Measurements from ENCODE around the gene ZC3H13. TPM values are rescaled to one million over a fixed set of nuclear protein-coding genes. Genes with fewer than 3 reads are reported as not detected.

ZC3H13 gene
- polyA plus RNA-seq, 6 donors from 2014 or later, result 20.3 to 42.2 (median 29.0) TPM

DNA sequence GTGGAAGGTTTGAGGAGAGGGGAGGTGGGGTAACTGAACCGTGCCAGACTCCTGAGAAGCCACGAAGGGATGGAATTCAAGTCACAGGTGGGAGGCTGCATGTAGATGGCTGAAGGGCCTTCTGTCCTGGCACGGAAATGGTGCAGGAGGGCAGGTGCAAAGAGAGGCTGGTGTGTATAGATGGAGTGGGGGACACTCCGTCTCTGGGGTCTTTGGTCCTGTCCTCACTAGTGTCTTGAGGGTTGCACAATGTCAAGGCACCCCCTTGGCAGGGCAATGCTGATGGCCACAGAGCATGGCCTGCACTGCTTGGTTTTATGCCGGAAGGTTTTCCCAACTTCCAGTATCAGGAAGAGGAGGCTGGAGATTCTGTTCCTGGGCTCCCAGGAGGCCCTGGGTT lies 118.3 kb downstream of the ZC3H13 start:
- H3K9me3 Mint-ChIP-seq, result peaks cover 0 to 2% (median 0%) of the 10 kb centered on the region in 7 donors
- H3K27me3 Mint-ChIP-seq, result peaks cover 13 to 39% (median 13%) of the 10 kb centered on the region in 3 donors
- DNase-seq (no peak), ATAC-seq (ENCODE audit: low read depth in 2 of 2) (no peak)
- H3K36me3 Mint-ChIP-seq, result no peaks in the 10 kb centered on the region
- no peak overlapping the region for H3K4me3 Mint-ChIP-seq
- no peak overlapping the region for H3K27ac Mint-ChIP-seq
- H3K4me1 Mint-ChIP-seq, result no peaks in the 10 kb centered on the region

DNA sequence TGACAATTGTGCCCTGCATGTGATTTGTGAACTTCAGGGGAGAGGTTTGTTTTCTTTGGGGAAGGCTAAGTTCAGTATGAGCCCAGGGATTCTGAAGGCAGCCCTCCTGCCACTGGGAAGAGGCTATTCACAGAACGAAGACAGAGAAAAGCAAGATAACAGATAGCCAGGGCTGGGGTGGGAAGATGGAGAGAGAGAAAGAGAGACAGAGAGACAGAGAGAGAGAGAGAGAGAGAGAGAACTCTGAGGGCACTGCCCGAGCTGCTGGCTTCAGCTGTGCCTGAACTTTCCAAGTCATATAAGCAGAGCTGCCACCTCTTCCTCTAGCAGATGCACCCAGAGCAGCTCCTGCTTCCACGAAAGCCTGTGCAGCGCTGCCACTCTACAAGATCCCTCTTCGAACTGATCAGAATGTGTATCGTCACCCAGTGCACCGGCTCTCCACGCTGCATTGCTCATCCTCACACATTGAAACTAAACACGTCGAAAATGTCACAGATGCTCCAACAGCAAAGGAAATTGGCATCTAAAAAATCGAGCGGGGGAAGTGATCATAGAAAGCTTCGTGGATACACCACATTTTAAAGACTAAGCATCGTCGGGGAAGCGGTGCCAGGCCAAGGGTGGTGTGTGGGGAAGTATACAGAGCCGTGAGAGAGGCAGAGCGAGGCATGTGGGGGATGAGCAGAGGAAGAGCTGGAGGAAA lies 119.2 kb downstream of the ZC3H13 start:
- Mint-ChIP-seq H3K4me1 (no peaks in the 10 kb centered on the region), H3K27me3 (peaks cover 13 to 39% (median 13%) of the 10 kb centered on the region in 3 donors), H3K9me3 (no peaks in the 10 kb centered on the region), H3K4me3 (no peak overlapping the region), H3K36me3 (no peaks in the 10 kb centered on the region), H3K27ac (no peak overlapping the region)
- no peak for ATAC-seq (ENCODE audit: low read depth in 2 of 2)
- DNase-seq, result no peak

DNA sequence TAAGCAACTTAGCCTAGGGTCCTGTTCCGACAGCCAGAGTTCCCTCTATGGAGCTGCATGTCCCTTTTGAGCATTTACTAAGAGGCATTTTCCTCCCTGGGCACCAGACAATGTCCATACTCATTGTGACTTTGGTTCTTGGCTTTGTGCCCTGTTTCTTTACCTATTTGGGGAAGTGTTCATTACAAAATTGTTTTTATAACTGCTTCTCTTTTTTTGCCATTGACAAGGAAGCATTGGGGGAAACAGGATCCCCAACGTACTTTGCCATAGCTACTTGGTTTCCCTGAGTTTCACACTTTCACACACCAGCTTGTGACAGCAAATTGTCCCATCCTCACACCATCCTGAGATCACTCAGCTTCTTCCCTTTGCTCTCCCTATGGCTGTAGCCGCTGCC lies 119.9 kb downstream of the ZC3H13 start:
- Mint-ChIP-seq H3K36me3 (no peaks in the 10 kb centered on the region), H3K4me1 (no peaks in the 10 kb centered on the region), H3K27ac (no peak overlapping the region), H3K9me3 (no peaks in the 10 kb centered on the region), H3K4me3 (no peak overlapping the region), H3K27me3 (peaks cover 13 to 39% (median 13%) of the 10 kb centered on the region in 3 donors)
- ATAC-seq (ENCODE audit: low read depth in 2 of 2) (no peak), DNase-seq (no peak)

DNA sequence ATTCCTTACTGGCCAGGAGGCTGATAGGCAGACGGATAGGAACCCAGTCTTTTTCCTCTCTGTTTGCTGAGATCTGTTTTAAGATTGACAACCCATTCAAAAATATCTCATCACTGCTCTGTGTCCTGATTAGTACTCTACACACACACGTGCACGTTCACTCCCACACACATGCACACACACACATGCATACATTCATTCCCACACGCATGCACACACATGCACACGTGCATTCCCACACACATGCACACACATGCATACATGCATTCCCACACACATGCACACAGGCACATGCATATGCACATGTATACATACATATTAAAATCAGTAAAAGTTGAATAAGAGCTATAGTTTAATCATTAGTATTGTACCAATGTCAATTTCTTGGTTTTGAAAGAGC lies 120.4 kb downstream of the ZC3H13 start:
- H3K36me3 Mint-ChIP-seq, result no peaks in the 10 kb centered on the region
- no peak overlapping the region for H3K4me3 Mint-ChIP-seq
- DNase-seq (no peak), ATAC-seq (ENCODE audit: low read depth in 2 of 2) (no peak)
- H3K27ac Mint-ChIP-seq, result no peak overlapping the region
- H3K27me3 Mint-ChIP-seq, result peaks cover 13 to 39% (median 13%) of the 10 kb centered on the region in 3 donors
- no peaks in the 10 kb centered on the region for H3K4me1 Mint-ChIP-seq
- no peaks in the 10 kb centered on the region for H3K9me3 Mint-ChIP-seq

DNA sequence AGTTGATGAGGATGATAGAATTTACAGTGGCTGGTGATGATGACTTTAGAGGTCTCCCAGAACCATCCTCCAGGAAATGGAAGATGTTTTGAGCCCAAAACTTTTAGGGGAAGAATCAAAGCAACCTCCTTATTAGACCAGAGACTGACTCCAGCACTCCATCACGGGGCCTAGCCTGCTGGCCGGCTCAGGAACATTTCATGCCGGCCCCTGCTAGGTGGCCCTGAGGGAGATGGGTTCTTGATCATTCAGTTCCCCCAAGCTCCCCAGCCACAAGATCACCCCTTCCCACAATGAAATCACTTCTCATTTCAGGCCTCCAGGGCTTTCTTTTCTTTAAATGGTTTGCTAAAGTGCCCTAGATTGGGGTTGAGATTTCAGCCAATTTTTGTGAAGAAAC lies 121.3 kb downstream of the ZC3H13 start:
- ATAC-seq (ENCODE audit: low read depth in 2 of 2), result no peak
- peaks cover 13 to 39% (median 13%) of the 10 kb centered on the region in 3 donors for H3K27me3 Mint-ChIP-seq

DNA sequence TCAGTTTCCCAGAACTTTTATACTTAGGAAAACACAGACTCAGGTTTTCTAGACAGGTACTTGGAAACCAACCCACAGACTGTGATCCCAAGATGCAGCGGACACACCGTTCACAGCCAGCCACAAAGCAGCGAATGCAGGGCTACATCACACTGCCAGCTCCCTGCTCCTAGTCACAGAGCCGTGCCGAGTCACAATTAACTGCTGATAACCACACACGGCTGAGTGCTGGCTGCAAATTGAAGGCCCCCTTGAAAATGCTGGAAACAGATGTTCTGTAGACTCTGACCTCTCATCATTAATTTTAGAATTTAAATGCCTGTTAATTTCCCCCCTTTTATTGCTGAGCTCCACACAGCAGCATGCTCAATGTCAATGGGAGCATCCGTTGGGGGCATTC lies 122.4 kb downstream of the ZC3H13 start:
- no peak for DNase-seq
- Mint-ChIP-seq H3K27me3 (peaks cover 13 to 34% (median 13%) of the 10 kb centered on the region in 3 donors), H3K27ac (no peak overlapping the region), H3K4me3 (no peak overlapping the region), H3K36me3 (no peaks in the 10 kb centered on the region), H3K9me3 (no peaks in the 10 kb centered on the region), H3K4me1 (no peaks in the 10 kb centered on the region)
- ATAC-seq (ENCODE audit: low read depth in 2 of 2), result no peak

More for the DNA sequence above, 121.3 kb downstream of the ZC3H13 start:
- Mint-ChIP-seq H3K4me3 (no peak overlapping the region), H3K36me3 (no peaks in the 10 kb centered on the region), H3K4me1 (no peaks in the 10 kb centered on the region), H3K9me3 (no peaks in the 10 kb centered on the region), H3K27ac (no peak overlapping the region)
- no peak for DNase-seq

DNA sequence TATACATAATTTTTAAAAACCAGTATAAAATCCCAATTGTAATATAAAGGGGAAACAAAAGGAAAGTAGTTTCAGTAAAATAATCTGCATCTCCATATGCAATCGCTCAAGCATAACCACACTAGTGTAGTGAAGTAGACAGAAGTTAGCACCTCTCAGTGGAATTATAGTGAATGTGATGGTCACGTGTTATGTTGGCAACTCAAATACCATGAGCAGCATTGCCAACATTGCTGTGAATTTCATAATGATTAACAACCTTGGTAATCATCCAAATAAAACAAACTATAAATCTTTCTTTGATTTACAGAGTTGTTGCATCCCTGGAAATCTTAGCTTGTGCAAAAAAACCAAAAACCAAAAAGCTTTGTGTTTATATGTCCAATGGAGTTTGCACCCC lies 123.7 kb downstream of the ZC3H13 start:
- Mint-ChIP-seq H3K9me3 (no peaks in the 10 kb centered on the region), H3K27ac (no peak overlapping the region), H3K4me1 (peaks cover 0 to 4% (median 0%) of the 10 kb centered on the region in 3 donors), H3K36me3 (no peaks in the 10 kb centered on the region), H3K4me3 (no peak overlapping the region), H3K27me3 (peaks cover 10 to 31% (median 13%) of the 10 kb centered on the region in 3 donors)
- ATAC-seq (ENCODE audit: low read depth in 2 of 2) (no peak), DNase-seq (no peak)

DNA sequence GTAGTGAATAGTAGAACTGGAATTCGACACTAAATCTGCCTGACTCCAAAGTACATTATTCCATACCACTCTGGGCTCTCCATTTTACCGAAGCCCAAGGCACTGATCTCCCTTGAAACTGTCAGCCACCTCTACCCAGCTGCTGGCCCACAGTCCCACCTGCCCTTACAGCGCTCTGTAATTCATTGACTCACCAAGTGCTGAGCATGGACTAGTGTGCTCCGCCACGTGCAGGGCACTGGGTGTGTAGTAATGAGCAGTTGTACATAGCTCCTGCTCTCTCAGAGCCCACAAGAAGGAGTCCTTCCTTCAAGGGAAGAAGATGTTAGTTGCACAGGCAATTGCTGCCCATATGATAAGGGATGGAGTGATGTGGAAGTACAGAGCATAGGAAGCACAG lies 124.4 kb downstream of the ZC3H13 start:
- H3K27ac Mint-ChIP-seq, result no peak overlapping the region
- H3K9me3 Mint-ChIP-seq, result no peaks in the 10 kb centered on the region
- H3K27me3 Mint-ChIP-seq, result peaks cover 4 to 24% (median 7%) of the 10 kb centered on the region in 3 donors
- DNase-seq (no peak), ATAC-seq (ENCODE audit: low read depth in 2 of 2) (no peak)
- no peak overlapping the region for H3K4me3 Mint-ChIP-seq
- no peaks in the 10 kb centered on the region for H3K36me3 Mint-ChIP-seq
- H3K4me1 Mint-ChIP-seq, result peaks cover 0 to 4% (median 0%) of the 10 kb centered on the region in 3 donors

DNA sequence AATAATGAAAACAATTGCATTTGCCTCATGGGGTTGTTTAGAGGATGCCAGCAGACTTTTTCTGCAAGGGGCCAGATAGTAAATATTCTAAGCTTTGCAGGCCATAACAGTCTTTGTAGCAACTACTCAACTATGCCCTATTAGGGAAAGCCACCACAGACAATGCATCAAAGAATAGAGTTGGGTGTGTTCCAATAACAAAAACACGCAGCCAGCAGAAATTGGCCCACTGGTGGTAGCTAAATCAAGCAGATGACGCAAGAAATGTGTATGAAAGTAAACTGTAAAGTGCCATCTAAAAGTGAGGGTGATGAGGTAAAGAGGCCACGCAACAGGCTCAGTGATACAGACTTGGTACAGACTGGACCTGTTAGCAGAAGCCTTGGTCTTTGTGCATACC lies 125.8 kb downstream of the ZC3H13 start:
- H3K27me3 Mint-ChIP-seq, result peaks cover 0 to 13% (median 1%) of the 10 kb centered on the region in 3 donors
- peaks cover 0 to 4% (median 0%) of the 10 kb centered on the region in 3 donors for H3K4me1 Mint-ChIP-seq
- no peaks in the 10 kb centered on the region for H3K36me3 Mint-ChIP-seq
- H3K27ac Mint-ChIP-seq, result no peak overlapping the region
- DNase-seq, result no peak
- no peak overlapping the region for H3K4me3 Mint-ChIP-seq
- no peaks in the 10 kb centered on the region for H3K9me3 Mint-ChIP-seq
- ATAC-seq (ENCODE audit: low read depth in 2 of 2), result no peak

DNA sequence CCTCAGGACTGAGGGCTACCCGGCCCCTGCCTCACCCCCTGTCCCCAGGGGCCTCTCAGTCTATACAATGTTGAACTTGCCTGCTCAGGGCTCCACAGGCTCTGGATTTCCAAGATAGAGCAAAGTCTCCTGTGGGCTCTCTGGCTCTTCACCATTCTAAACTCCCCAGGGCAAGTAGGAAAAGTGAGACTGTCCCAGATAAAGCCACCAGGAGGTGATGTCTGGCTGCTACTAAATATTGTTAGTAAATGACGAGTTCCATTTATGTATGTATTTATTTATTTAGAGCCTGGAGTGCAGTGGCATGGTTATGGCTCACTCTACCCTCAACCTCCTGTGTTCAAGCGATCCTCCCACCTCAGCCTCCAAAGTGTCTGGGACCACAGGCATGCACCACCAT lies 127.4 kb downstream of the ZC3H13 start:
- ATAC-seq (ENCODE audit: low read depth in 2 of 2) (no peak), DNase-seq (no peak)
- Mint-ChIP-seq H3K27ac (peak overlapping the region in 1 of 6 donors; percentile 29), H3K9me3 (no peaks in the 10 kb centered on the region), H3K4me1 (peaks cover 0 to 4% (median 0%) of the 10 kb centered on the region in 3 donors), H3K4me3 (no peak overlapping the region), H3K36me3 (no peaks in the 10 kb centered on the region), H3K27me3 (peaks cover 0 to 19% (median 5%) of the 10 kb centered on the region in 3 donors)

DNA sequence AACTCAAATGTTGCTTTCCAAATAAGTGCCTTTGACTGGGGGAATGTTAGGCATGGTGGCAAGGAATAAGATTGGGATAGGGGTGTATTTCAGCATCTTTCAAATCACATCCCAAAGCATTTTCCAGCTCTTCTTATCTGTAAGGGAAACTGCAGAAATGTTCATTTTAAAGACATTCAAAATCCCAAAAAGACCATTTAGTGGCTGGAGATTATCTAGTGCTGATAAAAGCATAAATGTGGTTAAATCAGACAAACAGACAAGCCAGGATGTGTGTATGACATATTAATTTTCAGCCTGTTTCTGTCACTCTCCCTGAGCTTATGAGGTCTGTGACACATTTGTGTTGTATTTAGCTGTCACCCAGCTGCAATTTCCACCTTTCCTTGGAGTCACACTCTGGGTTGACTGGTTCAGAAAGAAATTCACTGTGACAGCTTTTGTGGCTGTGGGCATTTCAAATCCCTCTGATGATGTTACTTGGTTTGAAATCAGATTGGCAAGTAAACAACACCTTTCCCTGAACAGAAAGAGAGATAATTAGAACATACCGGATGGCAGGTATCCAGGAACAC lies 131.3 kb downstream of the ZC3H13 start:
- Mint-ChIP-seq H3K4me3 (no peak overlapping the region), H3K4me1 (peaks cover 0 to 4% (median 0%) of the 10 kb centered on the region in 3 donors), H3K27me3 (peaks cover 0 to 19% (median 5%) of the 10 kb centered on the region in 3 donors), H3K9me3 (peaks cover 0 to 2% (median 0%) of the 10 kb centered on the region in 7 donors), H3K36me3 (no peaks in the 10 kb centered on the region), H3K27ac (no peak overlapping the region)
- no peak for DNase-seq
- ATAC-seq (ENCODE audit: low read depth in 2 of 2), result no peak

DNA sequence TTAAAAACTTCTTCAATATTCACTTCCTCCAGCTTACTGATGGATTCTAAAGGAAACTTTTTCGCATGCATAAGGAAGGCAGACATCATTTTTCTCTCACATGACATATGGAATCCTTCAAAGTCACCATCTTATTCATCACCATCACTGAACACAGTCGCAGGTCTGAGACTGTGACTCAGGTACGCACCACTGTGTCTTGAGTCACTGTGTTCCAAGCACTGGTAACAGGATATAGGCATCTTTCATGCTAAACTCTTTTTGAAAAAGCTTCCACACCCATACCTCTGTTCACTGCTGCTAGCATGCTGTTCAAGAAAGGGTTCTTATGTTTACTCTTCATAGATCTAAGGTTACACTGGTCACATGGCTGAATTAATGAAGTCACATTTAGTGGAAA lies 133.9 kb downstream of the ZC3H13 start:
- H3K36me3 Mint-ChIP-seq, result no peaks in the 10 kb centered on the region
- peaks cover 0 to 2% (median 0%) of the 10 kb centered on the region in 7 donors for H3K9me3 Mint-ChIP-seq
- no peak overlapping the region for H3K27ac Mint-ChIP-seq
- ATAC-seq (ENCODE audit: low read depth in 2 of 2) (no peak), DNase-seq (no peak)
- H3K4me3 Mint-ChIP-seq, result no peak overlapping the region
- no peaks in the 10 kb centered on the region for H3K4me1 Mint-ChIP-seq
- peaks cover 0 to 12% (median 5%) of the 10 kb centered on the region in 3 donors for H3K27me3 Mint-ChIP-seq

DNA sequence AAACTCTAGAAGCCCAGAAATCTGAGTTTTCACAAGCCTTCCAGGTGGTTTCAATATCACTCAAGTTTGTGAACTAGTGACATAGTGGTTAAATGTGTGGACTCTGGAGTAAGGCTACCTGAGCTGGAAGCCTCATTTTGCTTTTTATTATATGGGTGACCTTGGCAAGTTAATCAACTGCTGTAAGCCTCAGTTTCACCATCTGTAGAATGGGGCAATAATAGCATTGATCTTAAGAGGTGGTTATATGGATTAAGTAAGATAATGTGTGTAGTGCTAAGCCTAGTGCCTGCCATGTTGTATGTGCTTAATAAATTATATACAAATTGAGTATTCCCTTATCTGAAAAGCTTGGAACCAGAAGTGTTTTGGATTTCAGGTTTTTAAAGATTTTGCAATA lies 135.5 kb downstream of the ZC3H13 start:
- no peak overlapping the region for H3K4me3 Mint-ChIP-seq
- H3K4me1 Mint-ChIP-seq, result no peaks in the 10 kb centered on the region
- ATAC-seq (ENCODE audit: low read depth in 2 of 2) (no peak), DNase-seq (no peak)
- H3K36me3 Mint-ChIP-seq, result no peaks in the 10 kb centered on the region
- no peak overlapping the region for H3K27ac Mint-ChIP-seq
- H3K9me3 Mint-ChIP-seq, result peaks cover 0 to 2% (median 0%) of the 10 kb centered on the region in 7 donors
- peaks cover 0 to 12% (median 5%) of the 10 kb centered on the region in 3 donors for H3K27me3 Mint-ChIP-seq

Measured in naive B cell (primary cell).